Tibial nerve (tissue), 4 donors: ENCODE results near the gene C22orf42. TPM values are rescaled to one million over a fixed set of nuclear protein-coding genes. Genes with fewer than 3 reads are reported as not detected.
"Not testable (repeated sequence)": the region's sequence is repeated elsewhere in the genome, so short reads cannot be mapped to it uniquely, and the experiment has no call there.

Experiments
- DNase-seq, 2 donors: peaks; one replicate each; pipeline ENCODE4 v3.0.0-alpha.2; 2019; ENCODE audit warnings: low spot score in 2 of 2
- H3K27ac ChIP-seq, 4 donors: fragments of 200-600 bp; sonication (generic) in 3 of 4; one replicate each; pipeline ENCODE4 v1.5.1; 2017 to 2019; ENCODE audit warnings: mild to moderate bottlenecking in 1 of 4
- H3K27me3 ChIP-seq, 2 donors: fragments of 200-600 bp; sonication (generic) in 1 of 2; one replicate each; pipeline versions ENCODE4 v1.5.1 to v1.6.0; 2017 to 2019
- H3K36me3 ChIP-seq, 3 donors: fragments of 200-600 bp; sonication (generic); one replicate each; pipeline ENCODE4 v1.5.1; 2018 to 2019
- H3K4me1 ChIP-seq, 4 donors: fragments of 200-600 bp; sonication (generic) in 3 of 4; one replicate each; pipeline ENCODE4 v1.5.1; 2017 to 2019
- H3K4me3 ChIP-seq, 4 donors: fragments of 200-600 bp; sonication (generic) in 3 of 4; one replicate each; pipeline ENCODE4 v1.5.1; 2017 to 2019; ENCODE audit warnings: mild to moderate bottlenecking in 1 of 4, moderate library complexity in 1 of 4
- H3K9me3 ChIP-seq, 4 donors: fragments of 200-600 bp; sonication (generic) in 3 of 4; one replicate each; pipeline ENCODE4 v1.5.1; 2017 to 2019
- CTCF ChIP-seq, 5 experiments: fragments of 200-600 bp in 3 of 5; fragments of 450-650 bp in 2 of 5; sonication (generic) in 3 of 5; IDR thresholded peaks; one replicate each; pipeline ENCODE4 v1.5.1; 2016 to 2019; ENCODE audit warnings: antibody characterized with exemption in 5 of 5, mild to moderate bottlenecking in 3 of 5, moderate library complexity in 2 of 5
- EP300 ChIP-seq, 2 donors: sonication (generic); formaldehyde crosslinking; IDR thresholded peaks; one replicate each; pipeline ENCODE4 v1.6.1; 2017; ENCODE audit warnings: antibody characterized with exemption in 2 of 2, mild to moderate bottlenecking in 1 of 2
- POLR2A ChIP-seq, 2 donors: fragments of 450-650 bp; IDR thresholded peaks; one replicate each; pipeline ENCODE4 v1.6.1; 2017; ENCODE audit warnings: antibody characterized with exemption in 2 of 2, mild to moderate bottlenecking in 2 of 2, moderate library complexity in 2 of 2
- WGBS, 2 donors: methylation state at CpG; one replicate each; pipeline ENCODE4 v1.1.5; 2018; 5-methylcytosine and 5-hydroxymethylcytosine counted together
- total RNA-seq, 4 donors: library from RNA; depleted of rRNA; stranded (reverse); fragments of >200 nt; gene quantifications; one replicate each; pipeline ENCODE4 v1.1.0, GENCODE V29; 2016

The C22orf42 gene
- total RNA-seq, 4 donors from 2014 or later = not detected

GRCh38 chr22:32144496-32145274 is 14.4 kb downstream of the C22orf42 start:
- 75 to 76% methylated on average over 6 of the region's 6 CpGs for WGBS, 2 donors
- no peak overlapping the region for H3K27ac ChIP-seq
- TF ChIP-seq EP300 (IDR thresholded peaks at IDR 0.05) = peak in 1 of 2 donors; percentile 31
- no peak for TF ChIP-seq CTCF (IDR thresholded peaks at IDR 0.05)
- no peak for TF ChIP-seq POLR2A (IDR thresholded peaks at IDR 0.05)
- DNase-seq = no peak
- H3K4me1 ChIP-seq = no peaks in the 10 kb centered on the region
- H3K9me3 ChIP-seq = peaks cover 0 to 8% (median 0%) of the 10 kb centered on the region in 4 donors
- no peaks in the 10 kb centered on the region for H3K36me3 ChIP-seq
- H3K4me3 ChIP-seq = no peak overlapping the region
- H3K27me3 ChIP-seq = no peaks in the 10 kb centered on the region

GRCh38 chr22:32142600-32142999 is 16.5 kb downstream of the C22orf42 start:
- Histone ChIP-seq H3K4me1 (no peaks in the 10 kb centered on the region), H3K9me3 (peaks cover 0 to 8% (median 0%) of the 10 kb centered on the region in 4 donors), H3K4me3 (no peak overlapping the region), H3K27ac (no peak overlapping the region), H3K27me3 (peaks cover 0 to 7% of the 10 kb centered on the region in 2 donors), H3K36me3 (no peaks in the 10 kb centered on the region)
- TF ChIP-seq EP300 (IDR thresholded peaks at IDR 0.05) (no peak), CTCF (IDR thresholded peaks at IDR 0.05) (no peak), POLR2A (IDR thresholded peaks at IDR 0.05) (no peak)
- DNase-seq = no peak

GRCh38 chr22:32140688-32141087 is 18.4 kb downstream of the C22orf42 start:
- H3K4me1 ChIP-seq, H3K9me3 ChIP-seq, H3K4me3 ChIP-seq, DNase-seq, H3K27ac ChIP-seq, H3K27me3 ChIP-seq, H3K36me3 ChIP-seq: not testable (repeated sequence)
- 40 to 41% methylated on average over 6 of the region's 6 CpGs for WGBS, 2 donors
- peak in 1 of 5 experiments; percentile 16 for TF ChIP-seq CTCF (IDR thresholded peaks at IDR 0.05)

GRCh38 chr22:32138576-32138975 is 20.5 kb downstream of the C22orf42 start:
- not testable (repeated sequence) for H3K4me3 ChIP-seq, H3K4me1 ChIP-seq, H3K27ac ChIP-seq, H3K36me3 ChIP-seq, H3K27me3 ChIP-seq, H3K9me3 ChIP-seq, DNase-seq
- 63 to 68% methylated on average over 1 of the region's 1 CpG for WGBS, 2 donors

- WGBS, 2 donors = 81% methylated on average over 15 to 16 of the region's 16 CpGs
- not testable (repeated sequence) for H3K36me3 ChIP-seq, H3K4me1 ChIP-seq, H3K9me3 ChIP-seq, DNase-seq, H3K27me3 ChIP-seq
- peak overlapping the region in 2 of 4 donors; percentile 31 to 39 for H3K4me3 ChIP-seq
- peak overlapping the region in 1 of 4 donors; percentile 53 for H3K27ac ChIP-seq
These were observed 21.3 kb downstream of the C22orf42 start for GRCh38 chr22:32137731-32138324.

GRCh38 chr22:32136881-32137280 is 22.2 kb downstream of the C22orf42 start:
- not testable (repeated sequence) for H3K4me1 ChIP-seq, H3K9me3 ChIP-seq, H3K4me3 ChIP-seq, H3K27ac ChIP-seq, H3K36me3 ChIP-seq, DNase-seq, H3K27me3 ChIP-seq
- 73 to 76% methylated on average over 3 to 4 of the region's 4 CpGs for WGBS, 2 donors

GRCh38 chr22:32135958-32136357 is 23.1 kb downstream of the C22orf42 start:
- not testable (repeated sequence) for H3K27ac ChIP-seq, H3K36me3 ChIP-seq, DNase-seq, H3K4me3 ChIP-seq, H3K27me3 ChIP-seq, H3K4me1 ChIP-seq, H3K9me3 ChIP-seq
- WGBS, 2 donors = 90 to 96% methylated on average over 3 of the region's 3 CpGs

- not testable (repeated sequence) for H3K27me3 ChIP-seq, DNase-seq, H3K27ac ChIP-seq, H3K4me1 ChIP-seq, H3K36me3 ChIP-seq, H3K4me3 ChIP-seq, H3K9me3 ChIP-seq
- WGBS, 2 donors = 89 to 92% methylated on average over 14 of the region's 14 CpGs
These were observed 24.3 kb downstream of the C22orf42 start for GRCh38 chr22:32134796-32135195.
